Esophagus (tissue), 2 donors: ENCODE data around the gene PSMA3. TPM values are rescaled to one million over a fixed set of nuclear protein-coding genes. Genes with fewer than 3 reads are reported as not detected.

Experiments used
- H3K27ac ChIP-seq, 2 donors: one replicate each; pipeline ENCODE4 v1.5.1; 2013; ENCODE audit warnings: low read depth in 2 of 2, mild to moderate bottlenecking in 2 of 2, inconsistent platforms in 1 of 2, low read length in 1 of 2, moderate library complexity in 1 of 2
- H3K27me3 ChIP-seq, 2 donors: one replicate each; pipeline ENCODE4 v1.6.1; 2013; ENCODE audit warnings: low read length in 2 of 2, control low read depth in 1 of 2, mild to moderate bottlenecking in 1 of 2; ENCODE audit not compliant: insufficient read depth in 2 of 2, control insufficient read depth in 1 of 2
- H3K36me3 ChIP-seq, 2 donors: one replicate each; pipeline ENCODE4 v1.6.1; 2013; ENCODE audit warnings: low read length in 1 of 2; ENCODE audit not compliant: control insufficient read depth in 2 of 2, insufficient read depth in 2 of 2
- H3K4me1 ChIP-seq, 2 donors: one replicate each; pipeline ENCODE4 v1.6.1; 2013; ENCODE audit warnings: low read length in 1 of 2; ENCODE audit not compliant: control insufficient read depth in 2 of 2, insufficient read depth in 2 of 2
- H3K4me3 ChIP-seq, 2 donors: one replicate each; pipeline ENCODE4 v1.5.1; 2013; ENCODE audit warnings: low read length in 2 of 2, mild to moderate bottlenecking in 2 of 2, low read depth in 1 of 2, moderate library complexity in 1 of 2
- H3K9me3 ChIP-seq, 2 donors: one replicate each; pipeline ENCODE4 v1.6.1; 2013; ENCODE audit warnings: mild to moderate bottlenecking in 2 of 2, low read depth in 1 of 2, low read length in 1 of 2, moderate library complexity in 1 of 2; ENCODE audit not compliant: control insufficient read depth in 2 of 2, insufficient read depth in 1 of 2
- WGBS, 2 donors: extraction: QIAGEN DNeasy Blood & Tissue Kit; methylation state at CpG; one replicate each; pipeline ENCODE4 v1.1.7; 2013; 5-methylcytosine and 5-hydroxymethylcytosine counted together
- polyA plus RNA-seq, 2 donors: library from polyadenylated mRNA; stranded (reverse); fragments of 200-250 nt; gene quantifications; one replicate each; pipeline ENCODE4 v1.2.3, GENCODE V29; 2013
- donor health status: healthy with polysubstance abuse.
- donor health status: Bipolar disorder and iron deficiency.

PSMA3 gene
- polyA plus RNA-seq, 2 donors = 132 to 143 TPM

- Histone ChIP-seq H3K27me3 (no peaks in the 10 kb centered on the region), H3K27ac (peak overlapping the region; percentile 98 to 100), H3K9me3 (no peaks in the 10 kb centered on the region), H3K4me1 (peaks cover 0 to 3% of the 10 kb centered on the region in 2 donors), H3K4me3 (peak overlapping the region; percentile 86 to 91), H3K36me3 (peaks cover 3 to 5% of the 10 kb centered on the region in 2 donors)
- WGBS, 2 donors = 0 to 1% methylated on average over 40 of the region's 40 CpGs
These were observed 53.3 kb downstream of the PSMA3 start for GRCh38 chr14:58297762-58298476.

GRCh38 chr14:58298477-58299400 is 54.1 kb downstream of the PSMA3 start, which contains the start of gene ARID4A:
TSS of gene ARID4A (plus strand) at chr14:58298555. CDS start at chr14:58299855, 1,300 bp downstream.
- no peaks in the 10 kb centered on the region for H3K27me3 ChIP-seq
- peaks cover 0 to 1% of the 10 kb centered on the region in 2 donors for H3K4me1 ChIP-seq
- H3K36me3 ChIP-seq = peaks cover 4 to 6% of the 10 kb centered on the region in 2 donors
- 0 to 1% methylated on average over 57 to 79 of the region's 79 CpGs for WGBS, 2 donors
- H3K27ac ChIP-seq = peak within 1 kb of the TSS; percentile 98 to 100
- peak within 1 kb of the TSS; percentile 86 to 91 for H3K4me3 ChIP-seq
- no peaks in the 10 kb centered on the region for H3K9me3 ChIP-seq

GRCh38 chr14:58299401-58300330 is 55.0 kb downstream of the PSMA3 start:
- H3K27ac ChIP-seq = peak overlapping the region; percentile 98
- H3K36me3 ChIP-seq = peaks cover 2% of the 10 kb centered on the region in 2 donors
- WGBS, 2 donors = 2 to 3% methylated on average over 37 to 48 of the region's 48 CpGs
- H3K4me1 ChIP-seq = no peaks in the 10 kb centered on the region
- no peaks in the 10 kb centered on the region for H3K27me3 ChIP-seq
- H3K4me3 ChIP-seq = peak overlapping the region; percentile 86 to 91
- H3K9me3 ChIP-seq = no peaks in the 10 kb centered on the region

- no peaks in the 10 kb centered on the region for H3K9me3 ChIP-seq
- peaks cover 2% of the 10 kb centered on the region in 2 donors for H3K36me3 ChIP-seq
- H3K27me3 ChIP-seq = no peaks in the 10 kb centered on the region
- 90 to 91% methylated on average over 3 of the region's 3 CpGs for WGBS, 2 donors
- H3K4me1 ChIP-seq = no peaks in the 10 kb centered on the region
- H3K27ac ChIP-seq = no peak overlapping the region
- H3K4me3 ChIP-seq = no peak overlapping the region
These were observed 56.8 kb downstream of the PSMA3 start for GRCh38 chr14:58301416-58301815.

DNA sequence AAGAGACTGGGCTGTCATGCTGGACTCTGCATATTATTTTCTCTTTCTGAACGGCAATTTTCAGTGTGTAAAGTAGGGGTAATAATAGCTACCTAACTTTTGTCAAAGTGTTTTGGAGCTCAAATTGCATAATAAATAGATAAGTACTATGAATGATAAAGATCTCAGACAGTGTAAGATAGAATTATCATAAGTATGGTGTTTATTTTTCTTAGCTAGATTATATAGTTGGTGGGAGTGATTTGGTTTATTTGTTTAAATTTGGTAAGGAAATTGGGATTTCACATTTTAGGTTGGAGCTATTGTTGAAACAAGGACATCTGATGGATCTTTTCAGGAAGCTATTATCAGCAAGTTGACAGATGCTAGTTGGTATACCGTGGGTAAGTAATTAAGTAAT is 61.1 kb downstream of the PSMA3 start:
- Histone ChIP-seq H3K9me3 (no peaks in the 10 kb centered on the region), H3K4me3 (no peak overlapping the region), H3K27me3 (no peaks in the 10 kb centered on the region), H3K27ac (no peak overlapping the region), H3K36me3 (peaks cover 2 to 5% of the 10 kb centered on the region in 2 donors), H3K4me1 (no peaks in the 10 kb centered on the region)
- WGBS, 2 donors = 79 to 80% methylated on average over 2 of the region's 2 CpGs

DNA sequence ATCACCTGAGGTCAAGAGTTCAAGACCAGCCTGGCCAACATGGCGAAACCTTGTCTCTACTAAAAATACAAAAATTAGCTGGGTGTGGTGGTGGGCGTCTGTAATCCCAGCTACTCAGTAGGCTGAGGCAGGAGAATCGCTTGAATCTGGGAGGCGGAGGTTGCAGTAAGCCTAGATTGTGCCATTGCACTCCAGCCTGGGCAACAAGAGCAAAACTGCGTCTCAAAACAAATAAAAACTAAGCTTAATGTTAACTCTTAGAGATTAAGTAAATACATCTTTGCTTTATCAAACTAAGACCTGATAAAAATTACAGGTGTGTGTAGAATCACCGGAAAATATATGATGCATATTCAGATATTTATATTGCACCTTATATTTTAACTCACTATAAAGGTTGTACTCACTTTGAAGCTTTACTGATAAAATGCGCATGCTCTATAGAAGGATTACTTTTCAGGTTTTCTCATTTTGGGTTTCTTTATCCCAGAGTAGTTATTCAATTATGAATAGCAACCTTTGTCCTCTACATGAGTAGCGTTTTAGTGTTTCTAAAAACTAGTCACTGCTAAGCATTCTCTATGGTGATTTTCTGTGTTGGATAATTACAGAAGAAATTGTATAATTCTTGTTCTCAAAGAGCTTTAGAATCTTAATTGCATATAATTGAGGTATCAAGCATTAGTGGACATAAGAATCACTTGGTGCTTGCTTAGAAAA is 63.1 kb downstream of the PSMA3 start:
- H3K36me3 ChIP-seq = peaks cover 2 to 5% of the 10 kb centered on the region in 2 donors
- no peaks in the 10 kb centered on the region for H3K9me3 ChIP-seq
- 81 to 90% methylated on average over 8 of the region's 8 CpGs for WGBS, 2 donors
- H3K4me3 ChIP-seq = no peak overlapping the region
- no peak overlapping the region for H3K27ac ChIP-seq
- H3K4me1 ChIP-seq = no peaks in the 10 kb centered on the region
- no peaks in the 10 kb centered on the region for H3K27me3 ChIP-seq

GRCh38 chr14:58309086-58309485 is 64.4 kb downstream of the PSMA3 start:
- Histone ChIP-seq H3K4me1 (no peaks in the 10 kb centered on the region), H3K9me3 (no peaks in the 10 kb centered on the region), H3K36me3 (peaks cover 0 to 7% of the 10 kb centered on the region in 2 donors), H3K4me3 (no peak overlapping the region), H3K27ac (no peak overlapping the region), H3K27me3 (no peaks in the 10 kb centered on the region)
- 85 to 87% methylated on average over 2 of the region's 2 CpGs for WGBS, 2 donors

- peaks cover 0 to 4% of the 10 kb centered on the region in 2 donors for H3K36me3 ChIP-seq
- 62 to 69% methylated on average over 1 of the region's 1 CpG for WGBS, 2 donors
- H3K9me3 ChIP-seq = no peaks in the 10 kb centered on the region
These were observed 69.1 kb downstream of the PSMA3 start for GRCh38 chr14:58313699-58314098.

More at GRCh38 chr14:58313699-58314098, 69.1 kb downstream of the PSMA3 start:
- no peak overlapping the region for H3K4me3 ChIP-seq
- H3K27ac ChIP-seq = no peak overlapping the region
- H3K27me3 ChIP-seq = no peaks in the 10 kb centered on the region
- no peaks in the 10 kb centered on the region for H3K4me1 ChIP-seq
